ENCODE data around the gene ADAMTSL3.
"Not testable (repeated sequence)": the region's sequence is repeated elsewhere in the genome, so short reads cannot be mapped to it uniquely, and the experiment has no call there.

Gene ADAMTSL3

DNA sequence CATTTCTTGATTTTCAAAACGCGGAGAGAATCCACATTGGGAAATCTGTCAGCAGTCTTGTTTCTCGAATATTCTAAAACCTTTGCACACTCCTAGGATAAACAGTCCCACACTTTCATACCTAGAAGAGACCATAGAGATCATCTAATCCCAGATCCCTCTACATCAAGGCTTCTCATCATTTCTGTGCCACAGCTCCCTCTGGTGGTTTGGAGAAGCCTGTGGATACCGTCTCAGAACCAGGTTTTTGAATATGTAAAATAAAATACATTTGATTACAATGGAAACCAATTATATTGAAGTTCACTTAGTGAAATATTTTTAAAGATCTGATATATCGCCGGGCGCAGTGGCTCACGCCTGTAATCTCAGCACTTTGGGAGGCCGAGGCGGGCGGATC is 369.7 kb downstream of the ADAMTSL3 start:
- DNase-seq (ENCODE audit: low read depth) = no peak

- no peak for DNase-seq (ENCODE audit: low read depth)
Observed at GRCh38 chr15:84033793-84034553, 380.1 kb downstream of the ADAMTSL3 start.

GRCh38 chr15:84034578-84035398 is 380.9 kb downstream of the ADAMTSL3 start:
- DNase-seq (ENCODE audit: low read depth) = no peak

DNA sequence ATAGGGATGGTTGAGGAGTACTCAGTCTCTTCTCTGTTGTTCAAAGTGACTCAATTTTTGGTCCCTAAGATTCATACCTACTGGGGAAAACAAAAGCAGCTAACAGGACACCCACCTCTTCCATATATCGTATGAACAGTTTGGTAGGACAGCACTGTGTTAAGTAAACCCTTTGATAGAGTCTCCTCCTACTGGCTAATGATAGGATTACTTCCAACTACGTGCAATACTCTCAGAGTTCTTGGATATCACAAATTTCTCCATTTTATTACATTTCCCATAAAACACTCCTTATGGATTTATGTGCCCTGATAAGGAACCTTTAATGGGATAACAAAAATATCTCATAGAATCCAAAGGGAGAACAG is 381.5 kb downstream of the ADAMTSL3 start:
- no peak for DNase-seq (ENCODE audit: low read depth)

- no peak for DNase-seq (ENCODE audit: low read depth)
Observed at GRCh38 chr15:84037301-84037700, 383.4 kb downstream of the ADAMTSL3 start.

DNA sequence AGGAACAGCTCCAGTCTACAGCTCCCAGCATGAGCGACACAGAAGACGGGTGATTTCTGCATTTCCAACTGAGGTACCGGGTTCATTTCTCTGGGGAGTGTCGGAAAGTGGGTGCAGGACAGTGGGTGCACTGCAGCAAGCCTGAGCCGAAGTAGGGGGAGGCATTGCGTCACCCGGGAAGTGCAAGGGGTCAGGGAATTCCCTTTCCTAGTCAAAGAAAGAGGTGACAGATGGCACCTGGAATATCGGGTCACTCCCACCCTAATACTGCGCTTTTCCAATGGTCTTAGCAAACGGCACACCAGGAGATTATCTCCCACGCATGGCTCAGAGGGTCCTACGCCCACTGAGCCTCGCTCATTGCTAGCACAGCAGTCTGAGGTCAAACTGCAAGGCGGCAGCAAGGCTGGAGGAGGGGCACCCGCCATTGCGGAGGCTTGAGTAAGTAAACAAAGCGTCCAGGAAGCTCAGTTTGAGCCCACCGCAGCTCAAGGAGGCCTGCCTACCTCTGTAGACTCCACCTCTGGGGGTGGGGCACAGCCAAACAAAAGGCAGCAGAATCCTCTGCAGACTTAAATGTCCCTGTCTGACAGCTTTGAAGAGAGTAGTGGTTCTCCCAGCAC is 388.6 kb downstream of the ADAMTSL3 start:
- DNase-seq (ENCODE audit: low read depth) = not testable (repeated sequence)

GRCh38 chr15:84046064-84046637 is 392.2 kb downstream of the ADAMTSL3 start:
- DNase-seq (ENCODE audit: low read depth) = no peak

DNA sequence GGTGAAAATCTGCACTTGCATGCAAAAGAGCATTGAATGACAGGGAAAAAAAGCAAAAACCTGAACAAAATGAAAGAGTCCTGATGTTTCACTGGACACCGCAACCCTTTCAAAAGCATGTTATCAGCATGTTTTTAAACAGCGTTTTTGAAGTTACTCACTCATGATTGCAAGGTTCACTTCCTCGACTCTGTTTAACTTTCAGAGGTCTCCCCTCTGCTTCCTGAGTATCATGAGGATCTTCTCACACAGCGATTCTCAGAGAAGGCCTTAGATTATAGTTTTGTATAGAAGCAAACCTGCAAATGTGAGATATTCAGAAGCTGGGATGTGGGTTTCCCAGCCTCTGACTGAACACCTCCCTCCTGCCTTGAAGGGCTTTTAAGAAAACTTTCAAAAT is 395.6 kb downstream of the ADAMTSL3 start:
- not testable (repeated sequence) for DNase-seq (ENCODE audit: low read depth)

GRCh38 chr15:84050076-84050475 is 396.2 kb downstream of the ADAMTSL3 start:
- DNase-seq (ENCODE audit: low read depth) = no peak

DNA sequence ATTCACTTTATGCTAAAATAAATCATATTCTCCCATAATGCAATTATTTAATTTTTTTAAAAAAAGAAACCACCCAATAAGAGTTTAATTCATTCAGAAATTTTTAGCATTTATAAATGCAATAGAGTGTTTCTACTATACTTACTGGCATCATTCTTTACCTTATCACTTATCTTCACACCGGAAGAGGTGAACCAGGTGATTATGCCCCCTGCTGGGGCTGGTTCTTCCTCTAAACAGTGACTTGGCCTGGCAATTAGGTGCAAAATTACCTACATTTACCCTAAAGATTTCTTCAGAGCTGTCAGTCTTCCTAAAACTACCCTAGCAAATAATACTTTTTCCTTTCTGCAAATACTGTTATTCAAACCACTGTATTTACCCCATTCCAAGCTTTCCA is 397.2 kb downstream of the ADAMTSL3 start:
- DNase-seq (ENCODE audit: low read depth) = not testable (repeated sequence)

DNA sequence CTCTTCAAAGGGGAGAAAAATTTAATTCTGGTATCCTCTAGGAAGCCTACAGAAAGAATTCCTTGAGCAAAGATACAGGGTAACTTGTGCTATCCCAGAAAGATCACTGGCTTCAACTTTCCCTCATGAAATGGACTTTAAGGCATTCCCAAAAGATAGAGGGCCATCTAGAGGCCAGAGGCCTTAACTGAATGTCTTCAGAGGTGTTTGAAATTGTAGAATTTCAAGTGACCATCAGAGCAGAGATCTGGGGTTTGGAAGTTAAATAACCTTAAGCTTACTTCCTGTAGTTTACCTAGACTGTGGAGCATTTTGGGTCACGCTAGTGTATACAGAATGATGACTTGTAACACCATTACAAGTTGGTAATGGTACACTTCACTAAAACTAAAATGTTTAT is 400.6 kb downstream of the ADAMTSL3 start:
- not testable (repeated sequence) for DNase-seq (ENCODE audit: low read depth)

DNA sequence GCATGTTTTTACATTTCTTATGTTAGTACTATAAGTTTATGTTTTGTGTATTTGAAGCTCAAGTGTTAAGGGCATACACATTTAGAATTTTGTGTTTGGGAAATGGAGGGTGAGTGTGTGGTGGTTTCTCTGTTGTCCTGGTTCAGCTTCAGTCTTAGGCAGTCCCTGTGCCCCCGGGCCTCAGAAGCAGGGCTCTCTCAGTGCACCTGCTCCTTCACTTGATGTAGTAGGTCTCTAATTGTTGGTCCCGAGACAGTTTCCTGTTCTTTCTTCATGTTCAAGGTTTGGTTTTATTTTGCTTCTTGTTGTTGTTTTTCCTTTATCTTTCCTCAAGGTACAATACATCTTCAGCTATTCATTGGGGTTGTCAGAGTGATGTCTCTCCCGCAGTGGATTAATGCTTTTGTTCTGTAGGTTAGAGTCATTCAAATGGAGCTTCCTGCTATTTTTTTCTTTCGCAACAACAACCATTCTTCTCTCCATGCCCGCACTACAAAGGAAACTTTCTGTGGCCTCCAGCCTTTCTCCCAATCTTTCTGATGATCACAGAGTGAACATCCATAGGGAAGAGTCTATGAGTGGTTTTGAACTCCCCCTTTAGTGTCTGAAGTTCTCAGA is 403.9 kb downstream of the ADAMTSL3 start:
- DNase-seq (ENCODE audit: low read depth) = no peak

DNA sequence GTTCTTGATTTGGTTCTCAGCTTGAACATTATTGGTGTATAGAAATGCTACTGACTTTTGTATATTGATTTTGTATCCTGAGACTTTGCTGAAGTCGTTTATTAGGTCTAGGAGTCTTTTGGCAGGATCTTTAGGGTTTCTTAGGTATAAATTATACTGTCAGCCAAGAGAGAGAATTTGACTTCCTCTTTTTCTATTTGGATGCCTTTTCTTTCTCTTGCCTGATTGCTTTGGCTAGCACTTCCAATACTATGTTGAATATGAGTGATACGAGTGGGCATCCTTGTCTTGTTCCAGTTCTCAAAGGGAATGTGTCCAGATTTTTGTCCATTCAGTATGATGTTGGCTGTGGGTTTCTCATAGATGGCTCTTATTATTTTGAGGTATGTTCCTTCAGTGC is 409.8 kb downstream of the ADAMTSL3 start:
- not testable (repeated sequence) for DNase-seq (ENCODE audit: low read depth)

DNA sequence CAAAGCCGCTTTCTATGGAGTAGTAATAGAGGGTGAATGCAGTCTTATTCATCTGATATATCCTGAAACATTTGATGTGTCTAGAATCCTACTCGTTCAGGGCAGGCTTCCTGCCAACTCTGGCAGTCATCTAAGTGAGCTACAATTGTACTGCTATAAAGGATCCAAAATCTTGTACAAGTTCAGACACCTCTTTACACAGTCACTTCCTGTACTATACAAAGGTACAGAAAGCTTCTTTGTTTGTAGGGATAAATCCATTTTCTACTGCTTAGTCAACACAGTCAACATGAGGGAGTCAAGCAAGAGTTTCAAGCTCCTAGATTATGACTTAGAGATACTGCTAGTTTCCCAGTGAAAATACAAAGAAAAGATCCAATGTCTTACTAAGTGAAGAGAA is 414.8 kb downstream of the ADAMTSL3 start:
- not testable (repeated sequence) for DNase-seq (ENCODE audit: low read depth)

DNA sequence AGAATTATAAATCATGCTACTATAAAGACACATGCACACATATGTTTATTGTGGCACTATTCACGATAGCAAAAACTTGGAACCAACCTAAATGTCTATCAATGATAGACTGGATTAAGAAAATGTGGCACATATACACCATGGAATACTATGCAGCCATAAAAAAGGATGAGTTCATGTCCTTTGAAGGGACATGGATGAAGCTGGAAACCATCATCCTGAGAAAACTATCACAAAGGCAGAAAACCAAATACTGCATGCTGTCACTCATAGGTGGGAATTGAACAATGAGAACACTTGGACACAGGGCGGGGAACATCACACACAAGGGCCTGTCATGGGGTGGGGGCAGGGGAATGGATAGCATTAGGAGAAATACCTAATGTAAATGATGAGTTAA is 424.1 kb downstream of the ADAMTSL3 start:
- DNase-seq (ENCODE audit: low read depth) = not testable (repeated sequence)

DNA sequence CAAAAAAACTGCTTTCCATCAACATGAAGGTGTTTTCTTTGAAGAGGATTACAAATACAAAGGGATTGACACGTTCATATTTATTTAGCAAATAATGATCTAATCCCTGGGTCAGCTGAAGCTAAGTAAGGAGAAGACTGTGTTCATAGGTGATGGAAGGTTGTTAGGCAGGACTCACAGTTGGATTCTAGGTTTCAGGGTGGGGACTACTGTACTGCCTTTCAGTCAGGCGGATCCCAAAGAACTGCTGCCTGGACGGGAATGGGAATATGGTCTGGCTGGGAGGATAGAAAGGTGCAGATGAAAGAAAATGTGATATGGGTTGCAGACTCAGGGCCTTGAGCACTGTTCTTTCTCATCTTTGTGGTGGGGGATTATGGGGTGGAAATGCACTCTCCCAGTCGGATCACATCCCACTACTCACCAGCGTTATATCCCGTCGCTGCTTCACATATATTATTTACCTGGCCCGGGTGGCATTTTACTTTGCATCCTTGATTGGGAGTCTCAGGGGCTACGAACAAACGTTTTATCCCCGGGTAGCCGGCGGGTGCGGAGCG is 425.5 kb downstream of the ADAMTSL3 start:
- not testable (repeated sequence) for DNase-seq (ENCODE audit: low read depth)

GRCh38 chr15:84079885-84080777 is 426.2 kb downstream of the ADAMTSL3 start:
- no peak for DNase-seq (ENCODE audit: low read depth)

GRCh38 chr15:84080778-84081084 is 426.8 kb downstream of the ADAMTSL3 start:
- not testable (repeated sequence) for DNase-seq (ENCODE audit: low read depth)

DNA sequence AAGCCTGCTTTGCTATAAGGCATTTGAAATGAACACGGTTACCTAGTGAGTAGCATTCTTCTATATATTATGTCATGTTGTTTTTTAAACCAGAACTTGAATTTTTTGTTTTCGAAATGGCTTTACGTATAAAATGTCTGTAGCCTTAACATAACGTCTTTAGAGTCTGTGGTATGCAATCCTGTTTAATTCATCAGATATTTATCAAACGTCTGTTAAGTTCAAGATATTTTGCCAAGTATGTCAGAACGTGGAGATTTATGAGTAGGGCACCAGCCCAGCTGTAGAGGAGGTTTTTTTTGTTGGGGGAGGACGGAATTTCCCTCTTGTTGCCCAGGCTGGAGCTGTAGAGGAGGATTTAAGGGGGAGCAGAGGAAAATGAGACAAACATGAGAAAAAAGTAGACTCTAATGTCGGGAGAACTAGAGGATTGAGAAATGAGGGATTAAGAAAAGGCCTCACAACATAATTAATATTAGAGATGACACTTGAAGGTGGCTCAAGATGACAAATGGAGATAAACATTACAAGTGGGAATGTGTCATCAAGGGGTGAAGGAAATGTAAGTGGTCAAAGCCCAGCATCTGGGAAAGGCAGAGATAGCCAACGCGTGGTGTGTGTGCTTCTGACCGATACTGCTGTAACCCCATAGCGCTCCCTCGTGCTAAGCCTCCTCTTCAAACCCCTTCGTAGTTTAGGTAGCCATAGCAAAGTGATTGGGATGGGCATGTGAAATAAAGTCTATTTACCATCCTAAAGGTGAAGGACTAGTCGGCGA is 427.7 kb downstream of the ADAMTSL3 start:
- no peak for DNase-seq (ENCODE audit: low read depth)

DNA sequence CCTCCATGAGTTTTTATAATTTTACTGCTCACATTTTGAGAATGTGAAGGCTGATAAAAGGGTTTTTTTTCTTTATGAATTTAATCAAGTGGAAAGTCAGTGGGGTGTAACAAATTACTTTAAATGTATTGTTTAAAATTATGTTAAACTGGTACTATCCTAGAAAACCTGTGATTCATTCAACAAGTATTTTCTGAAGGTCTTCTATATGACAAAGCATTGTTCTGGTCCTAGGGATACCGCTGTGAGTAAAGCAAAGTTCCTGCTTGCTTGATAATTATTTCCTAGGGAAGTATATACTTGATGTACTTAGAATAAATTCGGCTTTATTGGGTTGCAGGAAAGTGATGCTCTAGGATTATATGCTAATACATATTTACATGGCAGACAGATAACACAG is 428.8 kb downstream of the ADAMTSL3 start:
- DNase-seq (ENCODE audit: low read depth) = no peak

Measured in stimulated activated CD8-positive, alpha-beta memory T cell treated with anti-CD3 and anti-CD28 coated beads, Interleukin-15, amount 100 ng/mL, for 1 hour (primary cell).